ENCODE results near the gene GNAQ.

Gene GNAQ

GRCh38 chr9:77954013-77954665 is 77.5 kb downstream of the GNAQ start:
- no peak overlapping the region for H3K4me3 ChIP-seq (ENCODE audit: low read length)
- no peak for DNase-seq (ENCODE audit: low read depth, low spot score)

GRCh38 chr9:77953590-77953989 is 78.0 kb downstream of the GNAQ start:
- DNase-seq (ENCODE audit: low read depth, low spot score): no peak
- no peak overlapping the region for H3K4me3 ChIP-seq (ENCODE audit: low read length)

GRCh38 chr9:77952635-77953328 is 78.8 kb downstream of the GNAQ start:
- no peak for DNase-seq (ENCODE audit: low read depth, low spot score)
- no peak overlapping the region for H3K4me3 ChIP-seq (ENCODE audit: low read length)

GRCh38 chr9:77951369-77951768 is 80.2 kb downstream of the GNAQ start:
- H3K4me3 ChIP-seq (ENCODE audit: low read length): no peak overlapping the region

GRCh38 chr9:77949751-77950436 is 81.7 kb downstream of the GNAQ start:
- H3K4me3 ChIP-seq (ENCODE audit: low read length): no peak overlapping the region
- no peak for DNase-seq (ENCODE audit: low read depth, low spot score)

More at GRCh38 chr9:77951369-77951768, 80.2 kb downstream of the GNAQ start:
- DNase-seq (ENCODE audit: low read depth, low spot score): no peak

- H3K4me3 ChIP-seq (ENCODE audit: low read length): no peak overlapping the region
- DNase-seq (ENCODE audit: low read depth, low spot score): no peak
These were observed 84.0 kb downstream of the GNAQ start for GRCh38 chr9:77947651-77948050.

GRCh38 chr9:77946969-77947620 is 84.5 kb downstream of the GNAQ start:
- H3K4me3 ChIP-seq (ENCODE audit: low read length): no peak overlapping the region
- no peak for DNase-seq (ENCODE audit: low read depth, low spot score)

GRCh38 chr9:77946296-77946695 is 85.3 kb downstream of the GNAQ start:
- no peak for DNase-seq (ENCODE audit: low read depth, low spot score)
- no peak overlapping the region for H3K4me3 ChIP-seq (ENCODE audit: low read length)

- no peak overlapping the region for H3K4me3 ChIP-seq (ENCODE audit: low read length)
- no peak for DNase-seq (ENCODE audit: low read depth, low spot score)
These were observed 85.8 kb downstream of the GNAQ start for GRCh38 chr9:77945798-77946197.

- H3K4me3 ChIP-seq (ENCODE audit: low read length): no peak overlapping the region
- DNase-seq (ENCODE audit: low read depth, low spot score): no peak
These were observed 86.9 kb downstream of the GNAQ start for GRCh38 chr9:77944556-77945243.

GRCh38 chr9:77943057-77943456 is 88.6 kb downstream of the GNAQ start:
- no peak overlapping the region for H3K4me3 ChIP-seq (ENCODE audit: low read length)
- DNase-seq (ENCODE audit: low read depth, low spot score): no peak

GRCh38 chr9:77939149-77939668 is 92.4 kb downstream of the GNAQ start:
- DNase-seq (ENCODE audit: low read depth, low spot score): no peak
- no peak overlapping the region for H3K4me3 ChIP-seq (ENCODE audit: low read length)

- no peak overlapping the region for H3K4me3 ChIP-seq (ENCODE audit: low read length)
- DNase-seq (ENCODE audit: low read depth, low spot score): no peak
These were observed 93.4 kb downstream of the GNAQ start for GRCh38 chr9:77938163-77938562.

GRCh38 chr9:77935974-77936373 is 95.6 kb downstream of the GNAQ start:
- H3K4me3 ChIP-seq (ENCODE audit: low read length): no peak overlapping the region
- DNase-seq (ENCODE audit: low read depth, low spot score): no peak

GRCh38 chr9:77935211-77935610 is 96.4 kb downstream of the GNAQ start:
- no peak overlapping the region for H3K4me3 ChIP-seq (ENCODE audit: low read length)
- no peak for DNase-seq (ENCODE audit: low read depth, low spot score)

GRCh38 chr9:77933976-77934375 is 97.6 kb downstream of the GNAQ start:
- no peak overlapping the region for H3K4me3 ChIP-seq (ENCODE audit: low read length)
- DNase-seq (ENCODE audit: low read depth, low spot score): no peak

GRCh38 chr9:77933019-77933418 is 98.6 kb downstream of the GNAQ start:
- H3K4me3 ChIP-seq (ENCODE audit: low read length): no peak overlapping the region
- no peak for DNase-seq (ENCODE audit: low read depth, low spot score)

- no peak overlapping the region for H3K4me3 ChIP-seq (ENCODE audit: low read length)
- no peak for DNase-seq (ENCODE audit: low read depth, low spot score)
These were observed 101.7 kb downstream of the GNAQ start for GRCh38 chr9:77929942-77930341.

GRCh38 chr9:77927265-77927664 is 104.3 kb downstream of the GNAQ start:
- no peak for DNase-seq (ENCODE audit: low read depth, low spot score)
- H3K4me3 ChIP-seq (ENCODE audit: low read length): no peak overlapping the region

All from Jurkat, Clone E6-1 (cell line).